Measurements from ENCODE around the gene WNT4. TPM values are rescaled to one million over a fixed set of nuclear protein-coding genes. Genes with fewer than 3 reads are reported as not detected.

WNT4 gene
- total and polyA plus RNA-seq, 7 donors = 0.14 to 1.2 (median 0.36) TPM

- Histone ChIP-seq H3K36me3 (no peaks in the 10 kb centered on the region), H3K27ac (no peak overlapping the region), H3K4me1 (no peaks in the 10 kb centered on the region), H3K9me3 (no peaks in the 10 kb centered on the region), H3K27me3 (no peaks in the 10 kb centered on the region), H3K4me3 (no peak overlapping the region)
- no peak for TF ChIP-seq POLR2A (IDR thresholded peaks at IDR 0.05)
- TF ChIP-seq POLR2AphosphoS5 (IDR thresholded peaks at IDR 0.05) = no peak
- TF ChIP-seq, protein P1, sequence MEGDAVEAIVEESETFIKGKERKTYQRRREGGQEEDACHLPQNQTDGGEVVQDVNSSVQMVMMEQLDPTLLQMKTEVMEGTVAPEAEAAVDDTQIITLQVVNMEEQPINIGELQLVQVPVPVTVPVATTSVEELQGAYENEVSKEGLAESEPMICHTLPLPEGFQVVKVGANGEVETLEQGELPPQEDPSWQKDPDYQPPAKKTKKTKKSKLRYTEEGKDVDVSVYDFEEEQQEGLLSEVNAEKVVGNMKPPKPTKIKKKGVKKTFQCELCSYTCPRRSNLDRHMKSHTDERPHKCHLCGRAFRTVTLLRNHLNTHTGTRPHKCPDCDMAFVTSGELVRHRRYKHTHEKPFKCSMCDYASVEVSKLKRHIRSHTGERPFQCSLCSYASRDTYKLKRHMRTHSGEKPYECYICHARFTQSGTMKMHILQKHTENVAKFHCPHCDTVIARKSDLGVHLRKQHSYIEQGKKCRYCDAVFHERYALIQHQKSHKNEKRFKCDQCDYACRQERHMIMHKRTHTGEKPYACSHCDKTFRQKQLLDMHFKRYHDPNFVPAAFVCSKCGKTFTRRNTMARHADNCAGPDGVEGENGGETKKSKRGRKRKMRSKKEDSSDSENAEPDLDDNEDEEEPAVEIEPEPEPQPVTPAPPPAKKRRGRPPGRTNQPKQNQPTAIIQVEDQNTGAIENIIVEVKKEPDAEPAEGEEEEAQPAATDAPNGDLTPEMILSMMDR (IDR thresholded peaks at IDR 0.05) = no peak
- TF ChIP-seq EP300 (IDR thresholded peaks at IDR 0.05) = no peak
- no peak for DNase-seq
- intact Hi-C loops (cut with DNase I) = no loop called here
- 86 to 89% methylated on average over 1 of the region's 1 CpG for WGBS, 2 donors
These were observed 23.5 kb upstream of the WNT4 start for GRCh38 chr1:22166439-22166838.

DNA sequence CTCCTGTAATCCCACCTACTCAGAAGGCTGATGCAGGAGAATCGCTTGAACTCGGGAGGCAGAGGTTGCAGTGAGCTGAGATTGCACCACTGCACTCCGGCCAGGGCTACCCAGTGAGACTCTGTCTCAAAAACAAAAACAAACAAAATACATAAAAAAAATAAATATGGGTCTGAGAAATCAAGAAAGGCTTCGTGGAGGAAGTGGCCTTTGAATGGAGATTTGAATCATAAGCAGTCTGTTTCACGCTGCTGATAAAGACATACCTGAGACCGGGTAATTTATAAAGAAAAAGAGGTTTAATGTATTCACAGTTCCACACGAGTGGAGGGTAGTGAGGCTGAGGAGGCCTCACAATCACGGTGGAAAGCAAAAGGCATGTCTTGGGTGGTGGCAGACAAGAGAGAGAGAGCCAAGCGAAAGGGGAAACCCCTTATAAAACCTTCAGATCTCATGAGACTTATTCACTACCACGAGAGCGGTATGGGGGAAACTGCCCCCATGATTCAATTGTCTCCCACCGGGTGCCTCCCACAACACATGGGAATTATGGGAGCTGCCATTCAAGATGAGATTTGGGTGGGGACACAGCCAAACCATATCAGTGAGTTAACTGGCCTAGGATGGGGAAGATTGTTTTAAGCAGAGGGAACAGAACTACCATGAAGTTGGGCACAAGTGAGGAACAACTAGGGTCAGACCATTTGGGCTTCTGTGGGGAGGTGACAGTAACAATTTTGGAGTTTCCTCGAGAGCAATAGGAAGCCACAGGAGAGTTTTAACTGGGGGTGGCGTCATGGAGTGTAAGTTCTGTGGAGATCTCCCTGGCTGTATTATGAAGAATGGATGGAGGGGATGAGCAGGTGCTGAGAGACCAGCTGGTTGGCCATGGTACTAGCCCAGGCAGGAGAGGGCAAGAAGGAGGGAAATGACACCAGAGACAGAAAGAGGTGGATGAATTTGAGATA is 22.2 kb upstream of the WNT4 start:
- intact Hi-C loops (cut with DNase I) = no loop called here
- no peaks in the 10 kb centered on the region for H3K9me3 ChIP-seq
- H3K27me3 ChIP-seq = no peaks in the 10 kb centered on the region
- 87 to 88% methylated on average over 14 of the region's 14 CpGs for WGBS, 2 donors
- DNase-seq = no peak
- H3K36me3 ChIP-seq = no peaks in the 10 kb centered on the region
- no peaks in the 10 kb centered on the region for H3K4me1 ChIP-seq
- H3K4me3 ChIP-seq = no peak overlapping the region
- no peak for TF ChIP-seq POLR2AphosphoS5 (IDR thresholded peaks at IDR 0.05)
- TF ChIP-seq POLR2A (IDR thresholded peaks at IDR 0.05) = no peak
- TF ChIP-seq, protein P1 (IDR thresholded peaks at IDR 0.05) = no peak
- TF ChIP-seq EP300 (IDR thresholded peaks at IDR 0.05) = no peak
- H3K27ac ChIP-seq = no peak overlapping the region

DNA sequence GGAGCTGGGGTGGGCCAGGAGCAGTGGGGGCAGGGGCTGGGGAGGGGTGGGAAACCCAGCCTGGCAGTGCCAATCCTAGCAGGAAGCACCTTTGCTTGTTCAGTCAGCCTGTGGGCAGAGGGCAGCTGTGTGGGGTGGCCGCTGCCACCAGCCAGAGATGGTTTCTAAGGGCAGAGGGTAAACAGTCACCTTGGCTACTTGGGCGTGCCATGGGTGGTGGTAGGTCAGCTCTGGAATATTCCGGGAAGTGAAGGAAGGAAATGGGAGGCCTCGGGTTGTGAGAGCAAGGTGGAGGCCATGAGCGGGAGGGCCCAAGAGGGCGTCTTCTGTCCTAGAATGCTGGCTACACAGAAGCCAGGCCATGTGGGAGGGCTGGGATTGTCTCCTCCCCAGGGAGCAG is 20.7 kb upstream of the WNT4 start:
- TF ChIP-seq POLR2AphosphoS5 (IDR thresholded peaks at IDR 0.05) (no peak), POLR2A (IDR thresholded peaks at IDR 0.05) (no peak), EP300 (IDR thresholded peaks at IDR 0.05) (no peak)
- TF ChIP-seq, protein P1 (IDR thresholded peaks at IDR 0.05) = no peak
- intact Hi-C loops (cut with DNase I) = no loop called here
- H3K36me3 ChIP-seq = no peaks in the 10 kb centered on the region
- no peak for DNase-seq
- H3K9me3 ChIP-seq = no peaks in the 10 kb centered on the region
- no peaks in the 10 kb centered on the region for H3K27me3 ChIP-seq
- H3K4me3 ChIP-seq = no peak overlapping the region
- WGBS, 2 donors = 42 to 49% methylated on average over 6 of the region's 6 CpGs
- no peak overlapping the region for H3K27ac ChIP-seq
- H3K4me1 ChIP-seq = no peaks in the 10 kb centered on the region

DNA sequence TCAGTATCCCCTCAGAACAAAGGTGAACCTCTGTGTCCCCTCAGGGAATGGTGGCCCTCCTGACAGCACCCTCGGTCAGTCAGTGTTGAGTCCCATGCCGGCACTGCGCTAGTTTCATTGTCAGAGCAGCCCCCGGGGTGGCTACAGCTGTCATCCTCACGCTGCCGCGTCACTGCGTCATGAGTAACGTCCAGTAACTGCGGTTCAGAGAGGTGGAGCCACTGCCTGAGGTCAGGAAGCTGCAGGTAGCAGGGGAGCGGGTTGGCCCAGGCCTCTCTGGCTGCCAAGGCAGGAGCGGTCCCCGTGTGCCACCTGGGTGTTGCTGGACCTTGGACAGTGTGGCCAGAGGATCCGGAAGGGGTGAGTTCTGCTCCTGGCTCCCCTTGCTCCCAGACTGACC is 20.2 kb upstream of the WNT4 start:
- no peak overlapping the region for H3K27ac ChIP-seq
- WGBS, 2 donors = 78 to 81% methylated on average over 14 of the region's 14 CpGs
- no peak for TF ChIP-seq POLR2AphosphoS5 (IDR thresholded peaks at IDR 0.05)
- TF ChIP-seq, protein P1 (IDR thresholded peaks at IDR 0.05) = no peak
- no peak for TF ChIP-seq POLR2A (IDR thresholded peaks at IDR 0.05)
- no peak for TF ChIP-seq EP300 (IDR thresholded peaks at IDR 0.05)
- DNase-seq = no peak
- no peaks in the 10 kb centered on the region for H3K36me3 ChIP-seq
- intact Hi-C loops (cut with DNase I) = no loop called here
- H3K4me3 ChIP-seq = no peak overlapping the region
- no peaks in the 10 kb centered on the region for H3K4me1 ChIP-seq
- no peaks in the 10 kb centered on the region for H3K9me3 ChIP-seq
- no peaks in the 10 kb centered on the region for H3K27me3 ChIP-seq
